ENCODE results near the gene PWWP2B. TPM values are rescaled to one million over a fixed set of nuclear protein-coding genes. Genes with fewer than 3 reads are reported as not detected.
A peak's percentile ranks its signal among the peaks of the same experiment; 100 is the strongest.

Gene PWWP2B
- total and polyA plus RNA-seq, 2 of the 13 experiments (the other 11 are each of a cell fraction or from before 2014, with no cell fraction given) = 2.3 to 4.7 TPM

- TF ChIP-seq CENPBD1 (CRISPR knock-in tag; IDR thresholded peaks at IDR 0.05; ENCODE audit: borderline replicate concordance, low read depth) = no peak
- no peak for TF ChIP-seq NR3C1 (CRISPR knock-in tag; IDR thresholded peaks at IDR 0.05)
- TF ChIP-seq KDM6A (CRISPR knock-in tag; IDR thresholded peaks at IDR 0.05; ENCODE audit: low read depth) = no peak
- no peak for TF ChIP-seq TEF (CRISPR knock-in tag; IDR thresholded peaks at IDR 0.05)
- no peak for TF ChIP-seq JUNB (CRISPR knock-in tag; IDR thresholded peaks at IDR 0.05; ENCODE audit: borderline replicate concordance)
- 0 out of 2 replicates have a peak, but pooled peaks have one; percentile 37 for TF ChIP-seq RFXAP (CRISPR knock-in tag; IDR thresholded peaks at IDR 0.05; ENCODE audit: borderline replicate concordance)
- no peak for TF ChIP-seq SAFB2 (CRISPR knock-in tag; IDR thresholded peaks at IDR 0.05; ENCODE audit: borderline replicate concordance, low read depth)
- no peak for TF ChIP-seq ZNF101 (CRISPR knock-in tag; IDR thresholded peaks at IDR 0.05; ENCODE audit: borderline replicate concordance, low read depth)
- TF ChIP-seq ASH2L (IDR thresholded peaks at IDR 0.05; ENCODE audit: insufficient read length, low read depth, low read length) = peak; percentile 44
- TF ChIP-seq SIX1 (CRISPR knock-in tag; IDR thresholded peaks at IDR 0.05; ENCODE audit: borderline replicate concordance) = no peak
- TF ChIP-seq ZBTB4 (CRISPR knock-in tag; IDR thresholded peaks at IDR 0.05; ENCODE audit: borderline replicate concordance) = 0 out of 2 replicates have a peak, but pooled peaks have one; percentile 19
- TF ChIP-seq ZNF839 (CRISPR knock-in tag; IDR thresholded peaks at IDR 0.05; ENCODE audit: borderline replicate concordance) = no peak
- no peak for TF ChIP-seq AHDC1 (CRISPR knock-in tag; IDR thresholded peaks at IDR 0.05; ENCODE audit: borderline replicate concordance)
Observed at GRCh38 chr10:132395704-132396493, 1.1 kb upstream of the PWWP2B start (continued).
